NOMO-1 treated with dmso at 0.1 percent for 144 hours (cell line): ENCODE results near the gene GABBR2.
A peak's percentile ranks its signal among the peaks of the same experiment; 100 is the strongest.

Experiments
- DNase-seq: peaks from one replicate; lab custom pipeline; 2025; ENCODE audit not compliant: unreplicated experiment; lab: John Stamatoyannopoulos, UW

GABBR2 gene

DNA sequence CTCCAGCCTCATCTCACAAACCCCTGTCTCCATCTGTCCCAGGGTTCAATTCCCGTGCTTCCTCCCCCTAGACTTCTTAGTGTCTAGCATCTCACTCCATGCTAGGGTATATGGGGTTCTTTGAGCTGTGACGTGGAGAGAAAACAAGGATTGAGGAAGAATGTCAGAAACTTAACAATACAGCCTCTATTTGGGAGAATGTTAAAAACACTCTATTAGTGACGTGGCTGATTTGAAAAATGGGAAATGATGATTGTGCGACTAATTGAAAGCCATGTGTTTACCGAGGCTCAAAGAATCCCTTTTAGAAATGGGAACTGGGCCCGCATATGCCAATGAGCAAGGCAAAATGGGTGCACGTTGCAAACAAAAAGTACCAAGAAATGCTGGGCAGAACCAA lies 380.6 kb downstream of the GABBR2 start:
- no peak for DNase-seq

DNA sequence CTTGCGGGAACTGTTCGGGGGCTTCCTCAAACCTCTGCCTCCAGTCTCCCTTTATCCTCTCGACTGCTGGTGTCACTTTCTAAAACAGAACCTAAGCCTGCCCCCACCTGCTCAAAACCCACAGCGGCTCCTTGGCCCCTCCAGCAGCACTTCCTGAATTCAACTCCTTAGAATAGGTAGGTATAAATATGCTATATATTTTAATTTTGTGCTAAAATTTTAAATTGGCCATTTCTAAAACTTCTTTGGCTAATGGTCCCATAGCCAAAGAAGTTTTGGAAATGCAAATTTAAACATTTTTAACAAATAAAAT lies 381.5 kb downstream of the GABBR2 start:
- DNase-seq, result no peak

DNA sequence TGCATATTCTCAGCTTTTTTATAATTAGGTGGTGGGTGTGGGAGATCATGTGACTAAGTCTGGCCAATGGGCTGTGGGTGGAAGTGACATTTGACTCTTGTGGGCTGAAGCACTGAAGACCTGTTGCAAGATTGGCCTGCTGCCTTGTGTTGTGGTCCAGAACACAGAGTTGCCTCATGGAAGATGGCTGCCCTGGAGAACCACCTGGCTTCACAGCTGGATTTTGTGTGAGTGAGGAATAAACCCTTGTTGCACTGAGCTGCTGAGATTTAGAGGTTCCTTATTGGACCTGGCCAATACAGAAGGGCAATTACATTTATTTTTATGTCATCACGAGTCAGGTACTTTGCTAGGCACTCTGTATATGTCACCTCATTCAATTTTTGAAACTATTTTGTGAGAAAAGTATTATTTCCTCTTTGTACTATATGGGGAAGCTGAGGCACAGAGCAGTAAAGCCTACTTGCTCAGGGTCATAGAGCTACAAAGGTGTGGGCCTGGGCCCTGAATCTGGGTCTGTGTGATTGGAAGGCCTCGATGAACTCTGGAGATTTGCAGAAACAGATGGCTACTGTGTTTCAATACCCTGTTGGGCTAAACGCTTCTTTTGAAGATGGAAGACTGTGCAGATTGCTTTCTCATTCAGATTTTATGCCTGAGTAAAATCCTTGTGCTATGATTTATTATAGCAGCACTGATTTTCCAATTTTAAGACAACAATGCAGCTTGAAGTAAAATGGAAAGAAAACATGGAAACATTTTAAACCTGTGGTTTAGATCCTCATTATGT lies 382.1 kb downstream of the GABBR2 start:
- DNase-seq, result no peak

DNA sequence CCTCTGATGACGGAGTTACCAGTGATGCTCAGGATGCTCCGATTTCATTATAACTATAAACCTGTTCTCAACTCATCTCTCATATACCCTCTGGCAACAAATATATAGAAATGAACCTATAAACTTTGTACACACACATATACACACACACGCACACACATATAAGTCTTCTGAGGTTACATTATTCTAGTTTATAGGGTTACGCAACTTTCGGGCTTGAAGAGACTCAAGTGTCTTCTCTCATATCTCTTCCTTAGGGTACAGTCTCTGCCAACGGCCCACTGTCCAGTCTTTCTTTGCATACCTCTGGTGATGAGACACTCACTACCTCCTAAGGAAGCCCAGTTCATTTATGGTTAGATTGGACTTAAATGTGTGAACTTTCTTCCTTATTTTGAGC lies 383.9 kb downstream of the GABBR2 start:
- DNase-seq, result no peak

DNA sequence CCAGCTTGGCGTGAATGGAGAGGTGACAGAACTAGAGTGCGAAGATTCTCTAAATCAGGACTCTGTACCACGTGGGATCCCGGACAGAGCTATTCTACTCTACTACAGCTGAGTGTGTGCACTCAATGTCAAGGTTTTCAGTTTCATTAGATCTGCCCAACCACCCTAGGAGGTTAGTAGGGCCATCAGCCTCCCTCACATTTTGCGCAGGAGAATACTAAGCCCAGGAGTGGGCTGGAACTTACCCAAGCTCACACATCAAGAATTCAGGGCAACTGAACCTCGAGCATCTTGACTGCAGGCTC lies 385.0 kb downstream of the GABBR2 start:
- no peak for DNase-seq

DNA sequence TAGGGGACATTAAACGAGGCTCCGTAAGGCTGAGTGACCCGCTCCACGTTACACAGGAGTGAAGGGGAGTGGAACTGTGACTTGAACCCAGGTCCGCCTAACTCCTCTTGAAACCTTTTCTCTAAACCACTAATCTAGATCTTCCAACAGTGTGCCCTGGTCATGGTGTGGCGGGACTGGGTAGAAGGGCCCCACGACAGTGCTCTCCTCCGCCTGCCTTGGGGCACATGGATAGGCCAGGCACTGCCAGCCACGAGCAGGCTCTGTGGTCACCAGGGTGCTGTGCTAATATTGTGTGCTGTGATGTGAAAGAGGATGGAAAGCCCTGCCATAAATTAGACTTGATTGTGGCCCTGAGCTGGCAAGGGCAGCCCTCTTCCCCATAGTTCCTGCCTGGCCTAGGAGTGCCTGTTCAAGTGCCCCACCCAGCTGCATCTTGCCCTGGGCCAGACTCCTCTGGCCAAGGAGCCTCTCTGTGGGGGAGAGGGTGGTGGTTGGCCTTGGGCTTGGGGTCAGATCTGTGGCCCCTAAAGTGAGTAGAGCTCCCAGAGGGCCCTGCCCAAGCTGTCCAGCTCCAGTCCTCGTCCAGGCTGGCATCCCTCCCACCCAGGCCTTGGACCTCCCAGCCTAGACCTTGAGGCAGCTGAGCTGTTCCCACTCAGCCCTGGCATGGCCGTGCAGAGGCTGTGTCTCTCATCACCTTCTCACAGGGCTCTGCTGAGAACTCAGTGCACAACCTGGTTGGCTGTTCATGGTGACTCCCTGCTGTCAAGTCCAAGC lies 385.5 kb downstream of the GABBR2 start:
- no peak for DNase-seq

DNA sequence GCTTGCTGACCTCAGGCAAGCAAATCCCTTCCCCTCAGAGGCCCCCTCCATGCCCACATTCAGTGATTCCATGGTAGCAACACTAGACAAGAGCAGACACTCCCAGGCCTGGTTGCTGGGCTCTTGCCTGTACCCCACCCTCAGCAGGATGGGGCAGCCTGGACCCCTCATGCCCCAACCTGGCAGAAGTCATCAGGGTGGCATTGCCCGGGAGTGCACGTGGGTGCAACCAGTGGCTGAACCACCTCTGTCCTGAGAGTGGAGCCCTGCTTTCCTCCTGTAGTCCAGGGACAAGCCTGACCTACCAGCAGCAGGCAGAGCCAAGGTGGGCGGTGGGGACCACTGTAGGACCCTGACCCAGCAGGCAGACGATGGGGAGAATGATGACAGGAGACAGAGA lies 387.5 kb downstream of the GABBR2 start:
- no peak for DNase-seq

DNA sequence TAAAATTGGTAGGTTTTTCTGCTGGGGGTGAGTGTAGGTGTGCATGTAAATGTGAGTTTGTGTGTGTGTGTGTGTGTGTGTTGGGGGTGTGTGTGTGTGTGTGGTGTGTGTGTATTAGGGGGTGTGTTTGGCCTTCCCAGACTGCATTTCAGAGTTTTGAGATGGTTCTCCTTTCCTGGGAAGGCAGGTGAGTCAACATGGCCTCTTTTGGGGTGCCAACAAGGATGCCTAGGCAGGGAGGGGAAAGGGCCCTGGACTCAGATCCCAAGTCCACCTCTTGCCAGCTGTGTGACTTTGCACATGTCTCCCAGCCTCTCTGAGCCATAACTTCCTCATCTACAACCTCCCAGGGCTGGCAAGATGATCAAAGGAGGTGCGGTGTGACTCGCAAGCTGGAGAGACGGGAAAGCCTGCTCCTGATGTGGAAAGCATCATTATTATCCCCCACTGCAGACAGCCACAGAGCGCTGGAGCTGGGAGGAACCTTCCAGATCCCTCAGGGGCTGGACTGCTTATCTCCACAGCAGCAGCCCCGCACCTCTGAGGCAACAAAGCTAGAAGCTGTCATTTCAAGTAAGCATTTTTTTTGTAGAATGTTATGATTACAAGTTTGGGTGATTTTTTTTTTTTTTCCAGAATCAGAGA lies 389.8 kb downstream of the GABBR2 start:
- no peak for DNase-seq

DNA sequence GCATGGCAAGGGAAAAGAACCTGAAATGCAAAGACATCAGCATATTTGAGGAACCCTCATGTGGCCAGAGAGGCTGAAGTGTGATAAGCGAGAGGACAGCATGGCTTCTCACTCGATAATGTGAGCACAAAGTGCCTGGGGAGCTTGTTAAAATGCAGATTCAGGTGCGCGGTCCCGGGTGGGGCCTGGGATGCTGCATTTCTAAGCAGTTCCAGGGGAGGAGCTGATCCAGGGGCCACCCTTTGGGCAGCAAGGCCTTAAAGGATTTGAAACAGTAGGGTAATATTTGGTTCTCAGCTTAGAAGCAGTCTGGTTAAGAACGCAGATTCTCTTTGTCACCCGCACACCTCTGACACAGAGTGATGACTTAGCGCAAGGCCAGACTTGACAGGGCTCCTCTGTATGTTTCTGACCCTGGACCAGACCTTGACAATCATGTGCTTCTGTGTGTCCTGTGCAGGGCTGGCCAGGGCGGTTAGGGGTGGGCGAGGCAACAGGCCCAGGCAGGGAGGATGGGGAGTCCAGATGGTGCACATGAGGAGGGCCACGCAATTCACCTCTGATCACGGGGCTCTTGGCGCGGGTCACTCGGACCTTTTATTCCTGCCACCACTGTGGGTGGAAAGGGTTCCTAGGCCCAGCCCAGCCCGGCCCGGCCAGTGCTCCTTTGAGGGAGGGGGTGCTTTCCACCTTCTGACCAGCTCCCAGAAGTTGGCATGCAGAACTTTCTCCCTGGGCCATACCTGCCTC lies 390.5 kb downstream of the GABBR2 start:
- no peak for DNase-seq

DNA sequence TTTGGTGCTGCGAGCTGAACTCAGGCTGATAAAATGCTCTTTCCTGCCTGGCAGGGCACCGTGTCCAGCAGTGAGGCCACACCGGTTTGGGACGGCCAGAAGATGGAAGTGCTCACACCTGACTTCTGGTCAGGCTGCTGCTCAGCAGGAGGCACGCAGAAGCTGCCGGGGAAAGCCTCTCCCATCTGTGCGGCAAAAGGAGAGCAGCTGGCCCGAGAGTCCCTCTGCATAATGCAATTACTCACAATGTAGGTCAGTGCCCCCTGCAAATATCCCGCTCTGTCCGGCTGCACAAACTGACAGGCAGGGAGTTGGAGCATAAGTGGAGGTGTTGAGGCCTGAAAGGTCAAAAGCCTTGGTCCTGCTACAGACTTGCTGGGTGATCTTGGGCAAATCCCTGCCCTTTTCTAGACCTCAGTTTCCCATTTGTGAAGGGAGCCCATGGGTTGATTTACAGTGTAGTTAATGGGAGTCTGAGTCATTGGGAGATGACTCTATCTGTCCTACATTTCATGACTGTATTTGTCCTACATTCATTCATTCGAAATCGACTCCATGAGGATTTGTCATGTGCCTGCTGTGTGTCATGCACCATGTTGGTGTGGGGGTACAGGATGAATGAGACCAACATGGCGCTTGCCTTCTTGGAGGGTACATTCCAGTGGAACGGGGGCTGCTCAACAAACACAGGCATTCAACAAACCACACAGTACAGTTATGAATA lies 391.4 kb downstream of the GABBR2 start:
- no peak for DNase-seq

DNA sequence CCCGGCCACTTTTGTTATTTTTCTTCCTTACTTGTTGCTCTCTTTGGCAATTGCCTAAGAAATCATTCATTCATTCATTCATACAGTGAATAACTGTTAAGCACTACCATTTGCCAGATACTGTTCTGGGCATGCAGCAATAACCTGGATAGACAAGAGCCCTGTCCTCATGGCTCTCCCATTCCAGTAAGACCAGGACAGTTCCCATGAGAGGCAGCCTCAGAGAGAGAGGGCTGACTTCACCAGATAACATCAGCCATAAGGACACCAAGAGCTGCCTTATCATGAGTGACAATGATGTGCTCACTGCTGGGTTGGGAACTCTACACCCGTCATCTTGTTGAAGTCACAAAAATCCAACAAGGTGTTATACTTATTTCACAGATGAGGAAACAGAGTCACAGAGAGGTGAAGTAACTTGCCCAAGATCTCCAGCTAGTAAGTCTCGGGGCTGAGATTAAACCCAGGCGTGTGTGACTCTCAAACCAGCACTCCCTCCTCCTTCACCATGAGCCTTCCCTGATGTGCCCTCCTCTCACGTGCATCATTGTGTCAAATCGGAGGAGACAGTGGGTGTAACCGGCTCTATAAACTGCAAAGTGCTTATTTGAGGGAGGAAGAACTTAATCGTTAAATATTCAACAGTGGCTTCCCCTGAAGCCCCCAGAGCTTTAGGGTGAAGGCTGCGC lies 392.1 kb downstream of the GABBR2 start:
- no peak for DNase-seq

DNA sequence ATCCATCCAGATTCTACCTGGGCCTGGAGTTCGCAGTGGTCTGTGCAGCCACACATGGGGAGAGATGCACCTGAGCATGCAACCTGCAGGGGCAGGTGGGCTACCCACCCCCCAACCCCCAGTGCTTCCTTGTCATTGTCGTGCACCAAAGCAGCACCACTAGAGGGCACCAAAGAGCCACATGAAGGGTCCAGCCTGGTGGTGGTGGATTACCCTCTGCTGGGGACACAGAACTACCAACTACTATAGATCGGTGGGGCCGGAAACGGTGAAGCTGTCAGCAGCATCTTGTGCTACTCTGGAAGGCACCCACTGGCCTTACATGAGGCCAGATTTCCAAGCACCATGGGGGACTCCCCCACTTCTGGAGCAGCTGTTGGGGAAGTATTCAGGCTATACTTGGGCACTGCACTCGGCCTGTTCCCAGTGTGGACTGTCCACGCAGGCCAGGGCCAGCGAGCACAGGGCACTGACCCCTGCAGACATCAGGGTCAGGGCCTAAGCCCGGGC lies 393.1 kb downstream of the GABBR2 start:
- peak; percentile 62 for DNase-seq

DNA sequence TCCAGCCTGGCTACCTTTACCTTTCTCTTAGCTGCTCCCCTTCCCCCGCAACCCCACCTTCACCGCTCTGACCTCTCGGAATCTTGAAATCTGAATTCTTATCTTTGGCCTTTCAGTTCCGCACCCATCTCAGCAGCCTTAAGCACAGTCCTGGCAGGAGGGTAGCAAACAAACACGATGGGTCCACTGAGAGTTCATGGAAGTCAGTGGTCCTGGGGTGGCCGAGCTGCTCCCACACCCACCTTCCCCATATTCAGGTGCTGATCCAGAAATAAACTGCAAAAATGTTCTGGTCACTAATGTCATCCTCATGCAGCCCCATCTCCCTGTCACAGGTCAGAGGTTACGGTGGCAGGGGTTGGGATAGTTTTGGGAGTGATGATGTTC lies 393.7 kb downstream of the GABBR2 start:
- no peak for DNase-seq

DNA sequence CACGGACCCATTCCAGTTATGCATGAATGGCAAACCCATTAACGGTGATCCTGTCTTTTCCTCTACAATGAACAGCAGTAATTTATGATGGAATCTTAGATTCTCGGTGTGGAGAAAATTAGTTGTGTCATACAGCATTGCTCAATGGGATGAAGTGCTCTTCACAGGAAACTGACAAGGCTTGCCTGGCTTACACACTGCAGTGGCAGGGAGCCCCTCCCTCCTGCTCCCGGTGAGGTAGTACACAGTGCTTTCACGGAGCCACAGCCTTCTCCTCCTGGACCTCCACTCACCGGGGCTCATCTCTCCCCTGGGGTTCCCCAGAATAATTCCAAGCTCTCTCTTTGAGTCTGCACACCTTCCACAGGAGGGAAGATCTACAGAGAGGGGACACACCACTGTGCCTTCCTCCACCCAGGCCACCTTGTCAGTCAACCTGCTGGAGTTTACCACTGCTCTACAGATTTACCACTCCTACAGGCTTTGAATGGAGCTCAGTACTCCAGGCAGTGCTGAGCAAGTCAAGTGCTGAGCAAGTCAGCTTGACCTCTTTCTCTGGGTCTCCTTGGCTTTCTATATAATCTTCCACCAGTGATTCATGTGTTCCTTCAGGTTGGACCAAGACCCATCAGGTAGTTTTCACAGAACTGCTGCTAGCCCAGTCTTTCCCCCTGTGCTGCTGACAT lies 394.2 kb downstream of the GABBR2 start:
- peak; percentile 21 for DNase-seq

DNA sequence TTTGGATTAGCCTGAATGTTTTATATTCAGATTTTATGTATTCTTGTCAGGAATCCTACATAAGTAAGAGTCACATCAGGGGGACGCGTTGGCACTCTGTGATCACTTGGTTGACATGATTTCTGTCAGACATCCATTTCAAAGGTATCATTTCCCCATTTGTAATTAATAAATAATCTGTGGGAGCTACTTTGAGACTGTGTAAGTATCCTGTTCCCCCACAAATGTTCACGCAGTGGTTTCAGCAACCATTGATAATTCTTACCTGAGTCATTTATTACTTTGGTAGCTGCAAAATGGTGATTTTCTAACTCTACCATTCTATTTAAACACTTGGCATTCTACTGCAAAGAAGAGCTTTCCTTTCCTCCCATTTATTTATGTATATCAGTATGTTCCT lies 396.4 kb downstream of the GABBR2 start:
- no peak for DNase-seq

DNA sequence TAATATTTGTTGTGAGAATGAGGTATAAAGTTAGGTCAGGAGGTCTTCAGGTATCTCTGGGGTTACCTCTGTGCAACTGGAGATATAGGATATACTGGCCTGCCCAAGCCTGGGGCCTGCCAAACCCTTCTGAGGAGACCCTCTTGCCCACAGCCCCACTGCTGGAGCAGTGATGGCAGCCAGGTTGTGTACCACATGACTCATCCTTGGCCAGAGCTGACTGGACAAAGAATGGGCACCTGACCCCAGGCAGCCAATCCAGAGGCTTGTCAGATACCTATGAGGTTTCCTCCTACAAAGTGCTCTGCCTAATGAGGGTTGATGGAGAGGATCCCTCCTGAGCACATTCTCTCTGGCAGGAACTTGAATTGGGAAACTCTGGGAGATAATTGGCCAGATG lies 397.2 kb downstream of the GABBR2 start:
- DNase-seq, result no peak

DNA sequence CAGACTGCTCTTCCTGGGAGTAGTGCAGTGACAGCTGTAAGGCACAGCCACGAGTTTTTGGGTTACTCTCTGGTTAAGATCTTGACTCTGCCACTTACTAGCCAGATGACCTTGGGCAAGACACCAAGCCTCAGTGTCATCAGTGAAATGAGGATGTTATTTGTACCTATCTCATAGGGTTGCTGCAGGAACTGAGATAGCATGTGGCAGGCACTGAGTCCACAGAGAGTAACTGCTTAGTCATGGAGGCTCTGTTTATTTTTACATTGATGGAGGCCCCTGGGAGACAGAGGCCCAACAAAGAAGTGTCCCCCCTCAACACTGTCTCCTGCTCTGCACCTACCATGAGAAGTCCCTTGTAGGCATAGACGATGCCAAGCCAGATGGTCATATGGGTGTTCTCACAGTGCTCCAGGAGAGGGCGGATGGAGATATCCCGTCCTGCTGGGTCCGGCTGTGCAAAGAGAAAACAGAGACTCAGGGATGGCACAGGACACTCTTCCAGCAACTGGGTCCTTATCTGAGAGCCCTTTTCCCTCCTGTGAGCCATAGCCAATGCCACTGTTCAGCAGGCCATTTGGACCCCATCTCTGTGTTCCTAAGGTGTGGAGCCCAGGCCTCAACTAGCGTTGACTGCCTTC lies 397.9 kb downstream of the GABBR2 start:
- DNase-seq, result no peak

DNA sequence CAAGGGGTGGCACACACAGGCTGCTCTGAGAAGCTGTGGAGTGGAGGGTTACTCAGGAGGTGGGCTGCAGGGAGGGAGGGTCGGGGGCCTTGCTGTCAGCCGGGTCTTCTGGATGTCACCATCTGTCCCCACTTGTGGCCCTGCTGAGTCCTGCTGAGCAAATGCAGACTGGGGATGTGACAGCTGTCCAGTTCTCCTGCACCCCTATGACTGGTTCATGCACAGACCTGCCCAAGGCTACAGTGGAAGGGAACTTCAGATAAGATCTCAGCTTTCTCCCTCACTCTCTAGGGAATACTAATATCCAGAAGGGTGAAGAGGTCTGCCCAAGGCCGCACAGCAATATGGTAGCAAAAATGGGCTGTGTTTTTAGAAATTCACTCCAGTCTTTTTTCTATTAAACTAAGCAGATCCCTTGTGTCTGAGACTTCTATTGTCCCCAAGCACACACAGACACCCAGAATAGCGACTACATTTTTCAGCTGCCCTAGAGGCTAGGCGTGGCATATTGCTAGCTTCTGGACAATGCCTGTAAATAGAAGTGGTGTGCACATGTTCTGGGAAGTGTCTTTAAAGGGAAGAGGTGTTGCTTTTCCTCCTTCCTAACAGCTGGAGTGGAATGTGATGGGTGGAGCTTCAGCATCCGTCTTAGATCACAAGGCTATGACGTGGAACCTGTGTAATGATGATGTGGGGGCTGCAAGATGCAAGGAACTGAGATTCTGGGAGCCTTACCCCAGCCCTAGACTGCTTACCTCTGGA lies 402.2 kb downstream of the GABBR2 start:
- DNase-seq, result no peak

DNA sequence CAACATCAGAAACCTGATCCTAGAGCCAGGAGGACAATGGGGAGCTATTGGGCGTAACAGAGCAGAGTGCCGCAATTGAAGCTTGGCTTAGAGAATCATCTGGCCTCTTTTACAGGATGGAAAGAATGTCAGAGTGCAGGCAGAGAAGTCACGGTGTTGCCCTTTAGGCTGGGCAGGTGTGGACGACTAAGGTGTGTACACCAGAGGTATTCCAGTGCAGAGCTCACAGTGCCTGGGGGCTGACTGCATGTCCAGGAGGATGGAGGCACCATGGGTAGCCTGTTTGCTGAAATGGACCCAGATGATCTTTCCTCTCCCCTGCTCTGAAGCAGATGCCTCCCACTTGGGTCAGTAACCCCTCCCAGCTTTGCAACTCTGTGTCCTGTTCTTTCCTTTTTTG lies 404.4 kb downstream of the GABBR2 start:
- no peak for DNase-seq
